HL-60 (cell line): ENCODE data around the gene LARP4B.

Experiments used
- CTCF ChIP-seq: IDR thresholded peaks from one replicate; pipeline ENCODE4 v1.5.1; 2011; ENCODE audit warnings: low read length, control low read depth, inconsistent platforms; ENCODE audit not compliant: insufficient read depth
- GABPA ChIP-seq: IDR thresholded peaks from 2 replicates; pipeline ENCODE4 v1.6.1; 2012; ENCODE audit warnings: low read depth
- POLR2AphosphoS5 ChIP-seq: IDR thresholded peaks from 2 replicates; pipeline ENCODE4 v1.6.1; 2012; ENCODE audit warnings: low read depth
- REST ChIP-seq: IDR thresholded peaks from 2 replicates; pipeline ENCODE4 v1.6.1; 2012; ENCODE audit warnings: low read depth; ENCODE audit not compliant: insufficient replicate concordance
- SPI1 ChIP-seq: IDR thresholded peaks from 2 replicates; pipeline ENCODE4 v1.6.1; 2012; ENCODE audit warnings: low read depth, mild to moderate bottlenecking, borderline replicate concordance

GRCh38 chr10:958856-959255, 27.4 kb upstream of the LARP4B start:
- TF ChIP-seq CTCF (no peak), SPI1 (no peak), POLR2AphosphoS5 (no peak), GABPA (no peak), REST (no peak)
